Lower lobe of right lung (tissue), 2 donors: Measurements from ENCODE around the gene PRKCZ. TPM values are rescaled to one million over a fixed set of nuclear protein-coding genes. Genes with fewer than 3 reads are reported as not detected.

Source experiments
- ATAC-seq, 2 donors: fragments of 200-7000 bp; cut with Tn5 transposase; one replicate each; pipeline ENCODE4 v1.9.1; 2020 to 2022; ENCODE audit warnings: mild to moderate bottlenecking in 2 of 2, moderate library complexity in 2 of 2
- DNase-seq: peaks from one replicate; pipeline ENCODE4 v3.0.0-alpha.2; 2020
- H3K27ac ChIP-seq: fragments of 200-600 bp; one replicate; pipeline ENCODE4 v1.8.0; 2022
- H3K27me3 ChIP-seq: fragments of 200-600 bp; one replicate; pipeline ENCODE4 v1.8.0; 2022; ENCODE audit warnings: low read depth
- H3K36me3 ChIP-seq: fragments of 200-600 bp; one replicate; pipeline ENCODE4 v1.8.0; 2022; ENCODE audit warnings: mild to moderate bottlenecking
- H3K4me1 ChIP-seq: fragments of 200-600 bp; one replicate; pipeline ENCODE4 v1.8.0; 2022
- H3K4me3 ChIP-seq: fragments of 200-600 bp; one replicate; pipeline ENCODE4 v1.8.0; 2022; ENCODE audit warnings: mild to moderate bottlenecking
- H3K9me3 ChIP-seq: fragments of 200-600 bp; one replicate; pipeline ENCODE4 v1.8.0; 2022
- CTCF ChIP-seq: fragments of 200-600 bp; IDR thresholded peaks from one replicate; pipeline ENCODE4 v1.8.0; 2022; ENCODE audit warnings: antibody characterized with exemption, mild to moderate bottlenecking
- intact Hi-C: fragments of 100-400 bp; cut with DNase I; formaldehyde crosslinking; loops from one replicate; pipeline ENCODE4 v1.11.0; 2022
- total RNA-seq: library from RNA; stranded (reverse); fragmentation: NEBNext Ultra II Directional; extraction: Animal tissue kit (Norgen Biotek cat#: 25700); gene quantifications from one replicate; pipeline ENCODE4 v1.2.1, GENCODE V29; 2021
- donor health status: DM: no; HTN: yes; CAD: no; lungs with severe emphysema.

PRKCZ gene
- total RNA-seq, 1 donor from 2014 or later = 97.6 TPM

GRCh38 chr1:2018217-2019171, 31.7 kb upstream of the PRKCZ start:
- no peaks in the 10 kb centered on the region for H3K9me3 ChIP-seq
- TF ChIP-seq CTCF = no peak
- DNase-seq (no peak), ATAC-seq (no peak)
- intact Hi-C loops = no loop called here
- no peaks in the 10 kb centered on the region for H3K36me3 ChIP-seq
- H3K27me3 ChIP-seq = peaks cover 68% of the 10 kb centered on the region
- no peak overlapping the region for H3K27ac ChIP-seq
- H3K4me1 ChIP-seq = peaks cover 6% of the 10 kb centered on the region
- no peak overlapping the region for H3K4me3 ChIP-seq

- no peak for TF ChIP-seq CTCF
- H3K4me3 ChIP-seq = peak within 1 kb of the TSS; percentile 14
- H3K27me3 ChIP-seq = peaks cover 68% of the 10 kb centered on the region
- no peak within 1 kb of the TSS for H3K27ac ChIP-seq
- no peak for DNase-seq
- no peaks in the 10 kb centered on the region for H3K36me3 ChIP-seq
- peak in 1 of 2 donors; percentile 6 for ATAC-seq
- no peaks in the 10 kb centered on the region for H3K9me3 ChIP-seq
- intact Hi-C loops = no loop called here
- H3K4me1 ChIP-seq = peaks cover 6% of the 10 kb centered on the region
Measured at GRCh38 chr1:2019172-2019543, 31.1 kb upstream of the PRKCZ start, which contains the start of gene GABRD. Gene GABRD (plus strand): TSS chr1:2019345. CDS start chr1:2019424, 79 bp downstream.

- DNase-seq (no peak), ATAC-seq (peak; percentile 16 to 30)
- intact Hi-C loops = no loop called here
- no peaks in the 10 kb centered on the region for H3K9me3 ChIP-seq
- TF ChIP-seq CTCF = no peak
- H3K4me3 ChIP-seq = peak overlapping the region; percentile 14
- no peak overlapping the region for H3K27ac ChIP-seq
- peaks cover 67% of the 10 kb centered on the region for H3K27me3 ChIP-seq
- peaks cover 6% of the 10 kb centered on the region for H3K4me1 ChIP-seq
- H3K36me3 ChIP-seq = no peaks in the 10 kb centered on the region
Measured at GRCh38 chr1:2019571-2020309, 30.5 kb upstream of the PRKCZ start.

GRCh38 chr1:2020310-2020655, 29.9 kb upstream of the PRKCZ start:
- Histone ChIP-seq H3K4me3 (no peak overlapping the region), H3K36me3 (no peaks in the 10 kb centered on the region), H3K27me3 (peaks cover 64% of the 10 kb centered on the region), H3K9me3 (no peaks in the 10 kb centered on the region), H3K27ac (no peak overlapping the region), H3K4me1 (peaks cover 11% of the 10 kb centered on the region)
- intact Hi-C loops = no loop called here
- DNase-seq = no peak
- ATAC-seq = no peak
- no peak for TF ChIP-seq CTCF

GRCh38 chr1:2021550-2021949, 28.7 kb upstream of the PRKCZ start:
- H3K9me3 ChIP-seq = no peaks in the 10 kb centered on the region
- DNase-seq (no peak), ATAC-seq (no peak)
- no peak for TF ChIP-seq CTCF
- intact Hi-C loops = no loop called here
- no peak overlapping the region for H3K27ac ChIP-seq
- peaks cover 20% of the 10 kb centered on the region for H3K4me1 ChIP-seq
- H3K27me3 ChIP-seq = peaks cover 60% of the 10 kb centered on the region
- no peak overlapping the region for H3K4me3 ChIP-seq
- no peaks in the 10 kb centered on the region for H3K36me3 ChIP-seq
